ENCODE results near the gene POM121L2. TPM values are rescaled to one million over a fixed set of nuclear protein-coding genes. Genes with fewer than 3 reads are reported as not detected.

Gene POM121L2
- total RNA-seq, 1 experiment from 2014 or later, result not detected

GRCh38 chr6:27290065-27290849 lies 21.8 kb downstream of the POM121L2 start:
- ChIA-PET CTCF (no interaction called here), RAD21 (ENCODE audit: low non-redundant PET in 1 of 2, low total read pairs in 2 of 2, uncharacterized antibody in 2 of 2, unreplicated experiment in 2 of 2) (no interaction called here), POLR2A (no interaction called here)
- Histone ChIP-seq H3K4me1 (ENCODE audit: control insufficient read depth in 1 of 2, insufficient read depth in 2 of 2, low read length in 2 of 2) (peaks cover 0 to 6% of the 10 kb centered on the region in 2 experiments; a peak in 2 of 4 replicates), H4K20me1 (ENCODE audit: insufficient read depth) (no peaks in the 10 kb centered on the region), H3K27ac (ENCODE audit: low read depth, low read length) (no peak overlapping the region), H3K9me3 (ENCODE audit: control insufficient read depth in 1 of 2, insufficient read depth in 1 of 2, low read depth in 1 of 2, low read length in 2 of 2) (no peaks in the 10 kb centered on the region), H3K79me2 (ENCODE audit: insufficient read depth, low read length) (no peaks in the 10 kb centered on the region), H2AFZ (ENCODE audit: low read depth, low read length, poor library complexity, severe bottlenecking) (no peak overlapping the region), H3K36me3 (ENCODE audit: control insufficient read depth in 1 of 2, insufficient read depth in 2 of 2, low read length in 2 of 2) (no peaks in the 10 kb centered on the region), H3K4me3 (replicated peaks in 1 of 2; ENCODE audit: low read depth in 1 of 2, low read length in 2 of 2) (no peak overlapping the region), H3K27me3 (ENCODE audit: insufficient read depth, low read length) (no peaks in the 10 kb centered on the region), H3K9ac (ENCODE audit: low read length) (no peak overlapping the region), H3K4me2 (ENCODE audit: low read length) (no peak overlapping the region), H3K9me2 (ENCODE audit: insufficient read depth) (no peaks in the 10 kb centered on the region)
- BruUV-seq (replicated peaks), result no TSS peak
- ATAC-seq (no peak), DNase-seq (ENCODE audit: low read depth, low spot score) (no peak)
- TF ChIP-seq EZH2phosphoT487 (IDR thresholded peaks at IDR 0.05; ENCODE audit: borderline replicate concordance) (no peak), CEBPB (IDR thresholded peaks at IDR 0.05; ENCODE audit: low read depth) (no peak), ELF1 (IDR thresholded peaks at IDR 0.05; ENCODE audit: borderline replicate concordance, low read depth) (no peak), SIN3A (IDR thresholded peaks at IDR 0.05; ENCODE audit: low read depth) (no peak), EZH2 (IDR thresholded peaks at IDR 0.05) (no peak), FOSL1 (IDR thresholded peaks at IDR 0.05; ENCODE audit: low read depth) (no peak), ATF3 (IDR thresholded peaks at IDR 0.05) (no peak; the same call in 1 of the 2 replicates), TCF7L2 (IDR thresholded peaks at IDR 0.05; ENCODE audit: borderline replicate concordance, extremely low read depth, insufficient read depth, insufficient read length) (no peak), ZNF274 (IDR thresholded peaks at IDR 0.05; ENCODE audit: low read depth, low read length) (no peak), SRF (IDR thresholded peaks at IDR 0.05; ENCODE audit: low read depth) (no peak), SP1 (IDR thresholded peaks at IDR 0.05; ENCODE audit: low read depth) (no peak)
- TF ChIP-seq, protein P1, sequence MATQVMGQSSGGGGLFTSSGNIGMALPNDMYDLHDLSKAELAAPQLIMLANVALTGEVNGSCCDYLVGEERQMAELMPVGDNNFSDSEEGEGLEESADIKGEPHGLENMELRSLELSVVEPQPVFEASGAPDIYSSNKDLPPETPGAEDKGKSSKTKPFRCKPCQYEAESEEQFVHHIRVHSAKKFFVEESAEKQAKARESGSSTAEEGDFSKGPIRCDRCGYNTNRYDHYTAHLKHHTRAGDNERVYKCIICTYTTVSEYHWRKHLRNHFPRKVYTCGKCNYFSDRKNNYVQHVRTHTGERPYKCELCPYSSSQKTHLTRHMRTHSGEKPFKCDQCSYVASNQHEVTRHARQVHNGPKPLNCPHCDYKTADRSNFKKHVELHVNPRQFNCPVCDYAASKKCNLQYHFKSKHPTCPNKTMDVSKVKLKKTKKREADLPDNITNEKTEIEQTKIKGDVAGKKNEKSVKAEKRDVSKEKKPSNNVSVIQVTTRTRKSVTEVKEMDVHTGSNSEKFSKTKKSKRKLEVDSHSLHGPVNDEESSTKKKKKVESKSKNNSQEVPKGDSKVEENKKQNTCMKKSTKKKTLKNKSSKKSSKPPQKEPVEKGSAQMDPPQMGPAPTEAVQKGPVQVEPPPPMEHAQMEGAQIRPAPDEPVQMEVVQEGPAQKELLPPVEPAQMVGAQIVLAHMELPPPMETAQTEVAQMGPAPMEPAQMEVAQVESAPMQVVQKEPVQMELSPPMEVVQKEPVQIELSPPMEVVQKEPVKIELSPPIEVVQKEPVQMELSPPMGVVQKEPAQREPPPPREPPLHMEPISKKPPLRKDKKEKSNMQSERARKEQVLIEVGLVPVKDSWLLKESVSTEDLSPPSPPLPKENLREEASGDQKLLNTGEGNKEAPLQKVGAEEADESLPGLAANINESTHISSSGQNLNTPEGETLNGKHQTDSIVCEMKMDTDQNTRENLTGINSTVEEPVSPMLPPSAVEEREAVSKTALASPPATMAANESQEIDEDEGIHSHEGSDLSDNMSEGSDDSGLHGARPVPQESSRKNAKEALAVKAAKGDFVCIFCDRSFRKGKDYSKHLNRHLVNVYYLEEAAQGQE (IDR thresholded peaks at IDR 0.05; ENCODE audit: low read depth), result no peak
- TF ChIP-seq, protein P2, sequence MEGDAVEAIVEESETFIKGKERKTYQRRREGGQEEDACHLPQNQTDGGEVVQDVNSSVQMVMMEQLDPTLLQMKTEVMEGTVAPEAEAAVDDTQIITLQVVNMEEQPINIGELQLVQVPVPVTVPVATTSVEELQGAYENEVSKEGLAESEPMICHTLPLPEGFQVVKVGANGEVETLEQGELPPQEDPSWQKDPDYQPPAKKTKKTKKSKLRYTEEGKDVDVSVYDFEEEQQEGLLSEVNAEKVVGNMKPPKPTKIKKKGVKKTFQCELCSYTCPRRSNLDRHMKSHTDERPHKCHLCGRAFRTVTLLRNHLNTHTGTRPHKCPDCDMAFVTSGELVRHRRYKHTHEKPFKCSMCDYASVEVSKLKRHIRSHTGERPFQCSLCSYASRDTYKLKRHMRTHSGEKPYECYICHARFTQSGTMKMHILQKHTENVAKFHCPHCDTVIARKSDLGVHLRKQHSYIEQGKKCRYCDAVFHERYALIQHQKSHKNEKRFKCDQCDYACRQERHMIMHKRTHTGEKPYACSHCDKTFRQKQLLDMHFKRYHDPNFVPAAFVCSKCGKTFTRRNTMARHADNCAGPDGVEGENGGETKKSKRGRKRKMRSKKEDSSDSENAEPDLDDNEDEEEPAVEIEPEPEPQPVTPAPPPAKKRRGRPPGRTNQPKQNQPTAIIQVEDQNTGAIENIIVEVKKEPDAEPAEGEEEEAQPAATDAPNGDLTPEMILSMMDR (IDR thresholded peaks at IDR 0.05 in 2 of 3, conservative IDR thresholded peaks at IDR 0.05 in 1 of 3; ENCODE audit: borderline replicate concordance in 1 of 3, insufficient read depth in 1 of 3, low read depth in 2 of 3, low read length in 2 of 3), result no peak
- intact Hi-C loops (cut with micrococcal nuclease), result loop anchor here (10.0 kb wide), 3 partner anchors 115 to 385 kb away; no protein-coding TSS in a partner anchor
